C1 segment of cervical spinal cord (tissue), 14 donors: Measurements from ENCODE around the gene TGFBRAP1.
A peak's percentile ranks its signal among the peaks of the same experiment; 100 is the strongest.

Source experiments
- DNase-seq, 14 donors: peaks; one replicate each; lab custom pipeline; 2025; lab: John Stamatoyannopoulos, UW

The TGFBRAP1 gene

DNA sequence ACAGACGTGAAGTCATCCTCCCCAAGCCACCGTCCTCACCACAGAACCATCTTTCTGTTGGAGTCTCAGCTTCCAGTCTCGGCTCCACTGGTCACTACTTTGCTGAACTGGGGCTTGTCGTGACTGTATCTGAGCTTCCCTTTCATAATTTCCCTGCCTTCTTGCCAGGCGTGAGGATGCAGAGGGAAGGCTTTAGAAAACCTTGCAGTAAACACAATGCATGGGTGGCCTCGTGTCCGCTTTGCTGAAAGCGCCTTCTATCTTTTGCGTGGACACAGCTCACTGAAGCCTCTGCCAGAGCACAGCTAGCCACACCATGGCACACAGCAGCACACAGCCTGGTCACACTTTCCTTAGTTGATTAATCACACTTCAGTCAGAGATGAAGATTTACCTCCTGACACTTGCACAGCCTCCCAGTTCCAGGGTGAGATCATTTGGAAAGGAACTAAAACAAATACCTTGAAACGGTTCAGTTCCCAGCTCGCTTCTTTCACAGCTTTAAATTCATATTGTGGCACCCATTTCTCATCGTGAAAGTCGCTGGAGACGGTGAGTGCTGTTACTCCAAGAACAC, 90.8 kb downstream of the TGFBRAP1 start:
- DNase-seq, result no peak

DNA sequence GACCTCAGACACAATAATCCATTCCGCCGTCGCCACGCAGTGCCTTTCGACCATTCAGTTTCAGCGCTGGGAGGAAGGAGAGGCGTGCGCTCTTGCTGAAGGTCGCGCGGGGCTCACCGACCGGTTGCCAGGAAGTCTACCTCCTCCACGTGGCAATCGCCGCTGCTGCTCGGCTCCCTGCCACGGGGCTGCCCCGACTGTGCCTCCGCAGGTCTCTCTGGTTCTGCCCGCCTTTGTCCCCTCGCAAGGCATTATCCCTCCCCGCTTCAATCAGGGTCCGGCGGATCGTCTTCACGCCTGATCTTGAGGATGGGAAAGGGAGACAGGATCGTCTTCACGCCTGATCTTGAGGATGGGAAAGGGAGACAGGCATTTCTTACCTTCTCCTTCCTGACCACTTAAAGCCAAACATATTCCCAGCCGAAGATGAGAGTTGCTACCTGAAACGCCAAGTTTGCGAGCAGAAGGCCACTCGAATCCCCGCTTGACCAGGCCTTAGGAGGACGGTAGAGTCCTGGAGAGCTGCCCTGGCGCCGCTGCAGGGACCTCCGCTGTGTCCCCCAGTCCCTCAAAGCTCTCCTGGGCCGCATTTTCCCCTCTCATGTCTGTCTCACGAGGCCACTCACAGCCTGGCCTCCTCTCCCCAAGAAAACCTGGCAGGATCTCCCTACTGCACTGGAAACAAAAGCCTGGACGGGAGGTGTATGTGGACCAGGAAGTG, 92.3 kb downstream of the TGFBRAP1 start:
- no peak for DNase-seq

DNA sequence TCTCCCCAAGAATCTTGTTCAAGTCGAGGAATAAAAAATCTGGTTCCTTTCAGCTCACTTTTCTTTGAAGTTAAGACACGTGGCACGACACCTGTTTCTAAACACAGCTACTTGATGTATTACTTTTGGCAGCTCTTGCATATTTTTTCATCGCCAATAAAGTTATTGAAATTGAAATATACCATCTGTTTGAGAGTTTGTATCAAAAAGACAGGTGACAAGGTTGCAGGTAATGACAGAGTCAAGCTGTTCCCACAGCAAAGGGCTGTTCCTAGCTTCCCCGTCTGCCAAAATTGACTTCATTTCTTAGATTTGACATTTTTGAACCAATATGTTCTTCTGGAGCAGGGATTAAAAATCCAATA, 93.5 kb downstream of the TGFBRAP1 start:
- DNase-seq, result no peak

DNA sequence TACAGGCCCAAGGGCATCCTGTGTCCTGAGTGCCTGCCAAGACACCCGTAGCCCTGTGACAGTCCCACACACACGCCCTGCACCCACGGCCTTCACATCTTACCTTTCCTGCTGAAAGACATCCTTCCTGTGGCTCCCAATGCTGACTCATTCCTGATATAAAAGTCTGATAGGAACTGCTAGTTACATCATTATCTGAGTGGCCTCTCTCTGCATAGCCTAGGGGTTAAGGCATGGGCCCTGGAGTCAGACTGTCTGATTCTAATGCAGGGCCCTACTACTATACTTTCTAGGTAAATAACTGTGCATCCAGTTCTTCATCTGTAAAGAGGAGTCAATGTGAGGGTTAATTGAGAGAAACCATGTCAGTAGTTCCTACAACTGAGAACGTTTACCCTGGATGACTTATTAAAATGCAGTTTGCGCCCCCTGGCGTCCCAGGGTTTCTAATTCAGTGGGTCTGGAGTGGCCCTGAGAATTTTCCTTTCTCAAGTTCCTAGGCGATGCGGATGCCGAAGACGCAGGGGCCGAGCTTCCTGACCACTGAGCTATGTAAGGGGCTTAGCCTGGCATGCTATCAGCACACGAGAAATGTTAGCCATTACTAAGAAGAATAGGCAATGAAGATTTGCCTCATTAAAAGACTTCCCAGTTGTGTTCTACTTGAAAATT, 94.0 kb downstream of the TGFBRAP1 start:
- peak in 7 of 14 donors; percentile 4 to 51 (median 23) for DNase-seq

- no peak for DNase-seq
Measured at GRCh38 chr2:105231232-105231619, 98.3 kb downstream of the TGFBRAP1 start.

GRCh38 chr2:105224444-105224843, 105.1 kb downstream of the TGFBRAP1 start:
- no peak for DNase-seq

- no peak for DNase-seq
Measured at GRCh38 chr2:105220604-105221003, 108.9 kb downstream of the TGFBRAP1 start.

DNA sequence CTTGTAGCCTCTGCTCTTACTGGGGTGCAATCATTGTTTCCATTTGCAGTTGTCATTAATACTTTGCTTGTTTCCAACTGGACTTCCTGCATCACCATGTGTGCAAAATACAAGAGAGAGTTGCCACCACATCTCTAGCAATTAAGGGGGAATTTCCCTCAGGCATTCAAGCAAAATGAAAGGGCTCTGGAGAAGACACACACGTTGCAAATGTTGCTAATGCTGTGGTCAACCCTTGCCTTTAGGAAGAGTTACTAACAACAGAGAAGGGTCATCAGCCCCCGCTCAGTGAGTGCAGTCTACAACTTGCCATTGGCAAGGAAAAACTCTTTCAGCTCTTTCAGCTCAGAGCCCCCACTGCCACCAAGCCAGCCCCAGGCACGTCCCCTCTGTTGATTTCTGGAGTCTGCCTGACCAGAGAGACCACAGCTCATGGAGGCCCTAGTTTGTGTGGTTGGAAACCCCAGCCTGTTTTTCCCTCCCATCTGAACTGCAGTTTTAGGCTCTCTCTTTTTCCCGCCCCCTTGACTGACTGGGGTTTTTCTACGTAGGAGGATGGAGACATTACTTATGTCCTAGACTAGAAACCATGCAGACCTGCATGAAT, 113.8 kb downstream of the TGFBRAP1 start:
- no peak for DNase-seq
